NCI-H1694 treated with DMSO at 0.1 percent for 48 hours (cell line): Measurements from ENCODE around the gene SYF2.
A peak's percentile ranks its signal among the peaks of the same experiment; 100 is the strongest.
"Not testable (repeated sequence)": the region's sequence is repeated elsewhere in the genome, so short reads cannot be mapped to it uniquely, and the experiment has no call there.

Experiments
- DNase-seq: peaks from one replicate; lab custom pipeline; 2025; lab: John Stamatoyannopoulos, UW

The SYF2 gene

GRCh38 chr1:25232027-25232865 lies at the start of gene SYF2:
TSS of gene SYF2 (minus strand) at chr1:25232502. CDS start at chr1:25232467, 35 bp downstream.
- peak; percentile 91 for DNase-seq

- not testable (repeated sequence) for DNase-seq
These were observed 47.4 kb upstream of the SYF2 start for GRCh38 chr1:25279693-25280111.

- not testable (repeated sequence) for DNase-seq
These were observed 46.5 kb upstream of the SYF2 start for GRCh38 chr1:25278790-25279189.

GRCh38 chr1:25278358-25278757 lies 46.1 kb upstream of the SYF2 start:
- not testable (repeated sequence) for DNase-seq

GRCh38 chr1:25277295-25277694 lies 45.0 kb upstream of the SYF2 start:
- not testable (repeated sequence) for DNase-seq

GRCh38 chr1:25275648-25276047 lies 43.3 kb upstream of the SYF2 start:
- DNase-seq, result not testable (repeated sequence)

- not testable (repeated sequence) for DNase-seq
These were observed 39.9 kb upstream of the SYF2 start, which contains the start of gene RHD for GRCh38 chr1:25272238-25272637. TSS of gene RHD (plus strand) at chr1:25272509. CDS start at chr1:25272548, 39 bp downstream.

- DNase-seq, result not testable (repeated sequence)
These were observed 36.0 kb upstream of the SYF2 start for GRCh38 chr1:25268143-25268760.

- DNase-seq, result peak; percentile 61
These were observed 35.2 kb upstream of the SYF2 start for GRCh38 chr1:25267288-25268142.

GRCh38 chr1:25266554-25267287 lies 34.4 kb upstream of the SYF2 start:
- DNase-seq, result not testable (repeated sequence)

- not testable (repeated sequence) for DNase-seq
These were observed 28.0 kb upstream of the SYF2 start for GRCh38 chr1:25260336-25260735.

GRCh38 chr1:25259813-25260212 lies 27.5 kb upstream of the SYF2 start:
- DNase-seq, result not testable (repeated sequence)

- no peak for DNase-seq
These were observed 24.9 kb upstream of the SYF2 start for GRCh38 chr1:25257196-25257595.

- DNase-seq, result no peak
These were observed 24.3 kb upstream of the SYF2 start for GRCh38 chr1:25256578-25256965.

- no peak for DNase-seq
These were observed 23.6 kb upstream of the SYF2 start for GRCh38 chr1:25255706-25256577.

- no peak for DNase-seq
These were observed 21.6 kb upstream of the SYF2 start for GRCh38 chr1:25253911-25254310.

- no peak for DNase-seq
These were observed 15.8 kb upstream of the SYF2 start for GRCh38 chr1:25247829-25248754.

GRCh38 chr1:25247024-25247828 lies 14.9 kb upstream of the SYF2 start, which contains the start of gene RSRP1:
TSS of gene RSRP1 (minus strand) at chr1:25247454. CDS start at chr1:25246963, 491 bp downstream.
- peak; percentile 95 for DNase-seq
